Activated CD4-positive, CD25-positive, alpha-beta regulatory T cell treated with anti-CD3 and anti-CD28 coated beads, Interleukin-2, amount 50 U/mL, for 72 hours (primary cell): Measurements from ENCODE around the gene VIM.

ENCODE experiments used
- DNase-seq: peaks from one replicate; pipeline ENCODE4 v3.0.0; 2021

Gene VIM

GRCh38 chr10:17228091-17229015, at the start of gene VIM:
Gene VIM (plus strand): TSS chr10:17228241. CDS start chr10:17229423, 1,182 bp downstream.
- DNase-seq: peak; percentile 78

- no peak for DNase-seq
Measured at GRCh38 chr10:17179002-17179401, 49.0 kb upstream of the VIM start.

GRCh38 chr10:17181110-17181509, 46.9 kb upstream of the VIM start:
- no peak for DNase-seq

- DNase-seq: no peak
Measured at GRCh38 chr10:17181751-17182150, 46.3 kb upstream of the VIM start.

- no peak for DNase-seq
Measured at GRCh38 chr10:17183110-17183509, 44.9 kb upstream of the VIM start.

GRCh38 chr10:17185873-17186272, 42.2 kb upstream of the VIM start:
- no peak for DNase-seq

- no peak for DNase-seq
Measured at GRCh38 chr10:17188644-17189172, 39.3 kb upstream of the VIM start.

- no peak for DNase-seq
Measured at GRCh38 chr10:17190602-17191001, 37.4 kb upstream of the VIM start.

- no peak for DNase-seq
Measured at GRCh38 chr10:17195083-17195482, 33.0 kb upstream of the VIM start.

- no peak for DNase-seq
Measured at GRCh38 chr10:17196045-17196444, 32.0 kb upstream of the VIM start.

GRCh38 chr10:17196573-17196972, 31.5 kb upstream of the VIM start:
- DNase-seq: no peak

- no peak for DNase-seq
Measured at GRCh38 chr10:17199351-17199804, 28.7 kb upstream of the VIM start.

GRCh38 chr10:17200001-17200911, 27.8 kb upstream of the VIM start:
- DNase-seq: no peak

- DNase-seq: peak; percentile 78
Measured at GRCh38 chr10:17200912-17201793, 26.9 kb upstream of the VIM start, which contains the start of gene TRDMT1. Gene TRDMT1 (minus strand): TSS chr10:17201672. CDS start chr10:17201634, 38 bp downstream.

GRCh38 chr10:17201794-17202116, 26.3 kb upstream of the VIM start:
- DNase-seq: no peak

GRCh38 chr10:17202506-17202905, 25.5 kb upstream of the VIM start:
- no peak for DNase-seq

GRCh38 chr10:17202999-17203398, 25.0 kb upstream of the VIM start:
- DNase-seq: no peak

GRCh38 chr10:17203416-17203815, 24.6 kb upstream of the VIM start:
- DNase-seq: no peak

- no peak for DNase-seq
Measured at GRCh38 chr10:17206210-17206709, 21.8 kb upstream of the VIM start.

- DNase-seq: no peak
Measured at GRCh38 chr10:17208476-17208875, 19.6 kb upstream of the VIM start.

GRCh38 chr10:17209302-17209701, 18.7 kb upstream of the VIM start:
- DNase-seq: no peak

GRCh38 chr10:17209881-17210280, 18.2 kb upstream of the VIM start:
- DNase-seq: no peak
